Vagina (tissue), 2 donors: ENCODE measurements around the gene TJP2. TPM values are rescaled to one million over a fixed set of nuclear protein-coding genes. Genes with fewer than 3 reads are reported as not detected.
A peak's percentile ranks its signal among the peaks of the same experiment; 100 is the strongest.
"Not testable (repeated sequence)": the region's sequence is repeated elsewhere in the genome, so short reads cannot be mapped to it uniquely, and the experiment has no call there.

ENCODE experiments used
- DNase-seq, 2 donors: peaks; one replicate each; pipeline ENCODE4 v3.0.0-alpha.2; 2017; ENCODE audit errors: extremely low spot score in 2 of 2
- H3K27ac ChIP-seq: fragments of 200-600 bp; sonication (generic); one replicate; pipeline ENCODE4 v1.5.1; 2019
- H3K27me3 ChIP-seq: fragments of 200-600 bp; sonication (generic); one replicate; pipeline ENCODE4 v1.5.1; 2019
- H3K36me3 ChIP-seq, 2 donors: fragments of 200-600 bp; sonication (generic); one replicate each; pipeline ENCODE4 v1.5.1; 2017 to 2019
- H3K4me1 ChIP-seq: fragments of 200-600 bp; sonication (generic); one replicate; pipeline ENCODE4 v1.5.1; 2019
- H3K4me3 ChIP-seq, 2 donors: fragments of 200-600 bp; sonication (generic); 1 replicate in 1 of 2; 2 replicates in 1 of 2; pipeline ENCODE4 v1.5.1; 2016 to 2019
- H3K9me3 ChIP-seq: fragments of 200-600 bp; sonication (generic); one replicate; pipeline ENCODE4 v1.5.1; 2019
- POLR2A ChIP-seq, 2 donors: fragments of 450-650 bp; IDR thresholded peaks; one replicate each; pipeline ENCODE4 v1.6.1; 2017; ENCODE audit warnings: antibody characterized with exemption in 2 of 2, mild to moderate bottlenecking in 2 of 2, moderate library complexity in 2 of 2
- POLR2AphosphoS5 ChIP-seq, 2 donors: sonication (generic); formaldehyde crosslinking; IDR thresholded peaks; one replicate each; pipeline ENCODE4 v1.9.0; 2017; ENCODE audit warnings: antibody characterized with exemption in 2 of 2, mild to moderate bottlenecking in 2 of 2, low read depth in 1 of 2; ENCODE audit not compliant: insufficient read depth in 1 of 2
- intact Hi-C: fragments of 100-400 bp; cut with DNase I; formaldehyde crosslinking; loops from one replicate; pipeline ENCODE4 v1.15.1; 2023
- total RNA-seq: library from RNA; depleted of rRNA; stranded (reverse); fragments of >200 nt; gene quantifications from one replicate; pipeline ENCODE4 v1.2.3, GENCODE V29; 2016
- TF ChIP-seq, protein P1 (sequence below), 3 experiments: fragments of 450-650 bp in 2 of 3; fragments of 200-600 bp in 1 of 3; sonication (generic) in 1 of 3; IDR thresholded peaks; one replicate each; pipeline ENCODE4 v1.5.1; 2017 to 2019; ENCODE audit warnings: antibody characterized with exemption in 3 of 3, mild to moderate bottlenecking in 2 of 3, moderate library complexity in 2 of 3

TJP2 gene
- total RNA-seq, 1 donor from 2014 or later: 68.3 TPM

DNA sequence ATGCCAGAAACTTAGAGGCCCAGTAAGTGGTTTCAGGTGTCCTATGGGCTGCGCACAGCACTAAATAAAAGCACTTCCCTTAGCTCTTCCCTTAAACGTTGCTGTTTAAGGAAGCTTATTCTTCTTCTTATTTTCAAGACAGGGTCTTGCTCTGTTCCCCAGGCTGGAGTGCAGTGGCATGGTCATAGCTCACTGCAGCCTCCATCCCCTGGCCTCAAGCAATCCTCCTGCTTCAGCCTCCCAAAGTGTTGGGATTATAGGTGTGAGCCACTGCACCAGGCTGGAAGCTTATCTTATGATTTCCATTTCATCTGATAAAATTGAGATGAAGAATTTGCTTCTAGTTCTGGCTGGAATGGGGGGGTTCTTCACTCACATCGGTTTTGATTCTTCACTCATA is 15.6 kb upstream of the TJP2 start:
- intact Hi-C loops: no loop called here
- Histone ChIP-seq H3K4me3 (no peak overlapping the region), H3K27ac (no peak overlapping the region), H3K9me3 (no peaks in the 10 kb centered on the region), H3K4me1 (no peaks in the 10 kb centered on the region), H3K27me3 (no peaks in the 10 kb centered on the region), H3K36me3 (no peaks in the 10 kb centered on the region)
- TF ChIP-seq, protein P1, sequence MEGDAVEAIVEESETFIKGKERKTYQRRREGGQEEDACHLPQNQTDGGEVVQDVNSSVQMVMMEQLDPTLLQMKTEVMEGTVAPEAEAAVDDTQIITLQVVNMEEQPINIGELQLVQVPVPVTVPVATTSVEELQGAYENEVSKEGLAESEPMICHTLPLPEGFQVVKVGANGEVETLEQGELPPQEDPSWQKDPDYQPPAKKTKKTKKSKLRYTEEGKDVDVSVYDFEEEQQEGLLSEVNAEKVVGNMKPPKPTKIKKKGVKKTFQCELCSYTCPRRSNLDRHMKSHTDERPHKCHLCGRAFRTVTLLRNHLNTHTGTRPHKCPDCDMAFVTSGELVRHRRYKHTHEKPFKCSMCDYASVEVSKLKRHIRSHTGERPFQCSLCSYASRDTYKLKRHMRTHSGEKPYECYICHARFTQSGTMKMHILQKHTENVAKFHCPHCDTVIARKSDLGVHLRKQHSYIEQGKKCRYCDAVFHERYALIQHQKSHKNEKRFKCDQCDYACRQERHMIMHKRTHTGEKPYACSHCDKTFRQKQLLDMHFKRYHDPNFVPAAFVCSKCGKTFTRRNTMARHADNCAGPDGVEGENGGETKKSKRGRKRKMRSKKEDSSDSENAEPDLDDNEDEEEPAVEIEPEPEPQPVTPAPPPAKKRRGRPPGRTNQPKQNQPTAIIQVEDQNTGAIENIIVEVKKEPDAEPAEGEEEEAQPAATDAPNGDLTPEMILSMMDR (IDR thresholded peaks at IDR 0.05): no peak
- no peak for TF ChIP-seq POLR2A (IDR thresholded peaks at IDR 0.05)
- TF ChIP-seq POLR2AphosphoS5 (IDR thresholded peaks at IDR 0.05; ENCODE audit: insufficient read depth in 1 of 2, low read depth in 1 of 2): no peak
- DNase-seq: no peak

- DNase-seq, H3K27ac ChIP-seq, H3K36me3 ChIP-seq, H3K27me3 ChIP-seq, H3K4me1 ChIP-seq, H3K9me3 ChIP-seq, intact Hi-C loops, H3K4me3 ChIP-seq: not testable (repeated sequence)
Measured at GRCh38 chr9:69164573-69164972, 9.5 kb upstream of the TJP2 start.

GRCh38 chr9:69165581-69165980 is 8.5 kb upstream of the TJP2 start:
- Histone ChIP-seq H3K27me3 (no peaks in the 10 kb centered on the region), H3K36me3 (no peaks in the 10 kb centered on the region), H3K4me1 (no peaks in the 10 kb centered on the region), H3K4me3 (no peak overlapping the region), H3K27ac (no peak overlapping the region), H3K9me3 (no peaks in the 10 kb centered on the region)
- no peak for DNase-seq
- TF ChIP-seq, protein P1 (IDR thresholded peaks at IDR 0.05): no peak
- no peak for TF ChIP-seq POLR2AphosphoS5 (IDR thresholded peaks at IDR 0.05; ENCODE audit: insufficient read depth in 1 of 2, low read depth in 1 of 2)
- intact Hi-C loops: no loop called here

GRCh38 chr9:69168709-69169217 is 5.3 kb upstream of the TJP2 start:
- peak in 1 of 2 donors; percentile 28 for TF ChIP-seq POLR2AphosphoS5 (IDR thresholded peaks at IDR 0.05; ENCODE audit: insufficient read depth in 1 of 2, low read depth in 1 of 2)
- TF ChIP-seq, protein P1 (IDR thresholded peaks at IDR 0.05): no peak
- TF ChIP-seq POLR2A (IDR thresholded peaks at IDR 0.05): no peak
- Histone ChIP-seq H3K27ac (no peak overlapping the region), H3K27me3 (no peaks in the 10 kb centered on the region), H3K36me3 (no peaks in the 10 kb centered on the region), H3K9me3 (no peaks in the 10 kb centered on the region), H3K4me1 (peaks cover 9% of the 10 kb centered on the region), H3K4me3 (no peak overlapping the region)
- intact Hi-C loops: no loop called here
- DNase-seq: no peak

GRCh38 chr9:69170231-69170630 is 3.8 kb upstream of the TJP2 start:
- Histone ChIP-seq H3K27ac (peak overlapping the region; percentile 2), H3K36me3 (no peaks in the 10 kb centered on the region), H3K4me1 (peaks cover 19% of the 10 kb centered on the region), H3K4me3 (no peak overlapping the region), H3K27me3 (no peaks in the 10 kb centered on the region), H3K9me3 (no peaks in the 10 kb centered on the region)
- intact Hi-C loops: loop anchor here (5.0 kb wide), 1 partner anchor 38 kb away; no protein-coding TSS in a partner anchor
- TF ChIP-seq, protein P1 (IDR thresholded peaks at IDR 0.05): no peak
- no peak for TF ChIP-seq POLR2A (IDR thresholded peaks at IDR 0.05)
- TF ChIP-seq POLR2AphosphoS5 (IDR thresholded peaks at IDR 0.05; ENCODE audit: insufficient read depth in 1 of 2, low read depth in 1 of 2): no peak
- no peak for DNase-seq
